GM20431 (cell line): ENCODE data around the gene GLE1.

Experiments
- in situ Hi-C: fragments of 300-500 bp; cut with MseI, MboI; formaldehyde crosslinking; loops from one replicate; pipeline ENCODE4 v1.15.0; 2020; ENCODE audit warnings: low sequenced_read_pairs; ENCODE audit not compliant: unreplicated experiment

The GLE1 gene, protein sequence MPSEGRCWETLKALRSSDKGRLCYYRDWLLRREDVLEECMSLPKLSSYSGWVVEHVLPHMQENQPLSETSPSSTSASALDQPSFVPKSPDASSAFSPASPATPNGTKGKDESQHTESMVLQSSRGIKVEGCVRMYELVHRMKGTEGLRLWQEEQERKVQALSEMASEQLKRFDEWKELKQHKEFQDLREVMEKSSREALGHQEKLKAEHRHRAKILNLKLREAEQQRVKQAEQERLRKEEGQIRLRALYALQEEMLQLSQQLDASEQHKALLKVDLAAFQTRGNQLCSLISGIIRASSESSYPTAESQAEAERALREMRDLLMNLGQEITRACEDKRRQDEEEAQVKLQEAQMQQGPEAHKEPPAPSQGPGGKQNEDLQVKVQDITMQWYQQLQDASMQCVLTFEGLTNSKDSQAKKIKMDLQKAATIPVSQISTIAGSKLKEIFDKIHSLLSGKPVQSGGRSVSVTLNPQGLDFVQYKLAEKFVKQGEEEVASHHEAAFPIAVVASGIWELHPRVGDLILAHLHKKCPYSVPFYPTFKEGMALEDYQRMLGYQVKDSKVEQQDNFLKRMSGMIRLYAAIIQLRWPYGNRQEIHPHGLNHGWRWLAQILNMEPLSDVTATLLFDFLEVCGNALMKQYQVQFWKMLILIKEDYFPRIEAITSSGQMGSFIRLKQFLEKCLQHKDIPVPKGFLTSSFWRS

DNA sequence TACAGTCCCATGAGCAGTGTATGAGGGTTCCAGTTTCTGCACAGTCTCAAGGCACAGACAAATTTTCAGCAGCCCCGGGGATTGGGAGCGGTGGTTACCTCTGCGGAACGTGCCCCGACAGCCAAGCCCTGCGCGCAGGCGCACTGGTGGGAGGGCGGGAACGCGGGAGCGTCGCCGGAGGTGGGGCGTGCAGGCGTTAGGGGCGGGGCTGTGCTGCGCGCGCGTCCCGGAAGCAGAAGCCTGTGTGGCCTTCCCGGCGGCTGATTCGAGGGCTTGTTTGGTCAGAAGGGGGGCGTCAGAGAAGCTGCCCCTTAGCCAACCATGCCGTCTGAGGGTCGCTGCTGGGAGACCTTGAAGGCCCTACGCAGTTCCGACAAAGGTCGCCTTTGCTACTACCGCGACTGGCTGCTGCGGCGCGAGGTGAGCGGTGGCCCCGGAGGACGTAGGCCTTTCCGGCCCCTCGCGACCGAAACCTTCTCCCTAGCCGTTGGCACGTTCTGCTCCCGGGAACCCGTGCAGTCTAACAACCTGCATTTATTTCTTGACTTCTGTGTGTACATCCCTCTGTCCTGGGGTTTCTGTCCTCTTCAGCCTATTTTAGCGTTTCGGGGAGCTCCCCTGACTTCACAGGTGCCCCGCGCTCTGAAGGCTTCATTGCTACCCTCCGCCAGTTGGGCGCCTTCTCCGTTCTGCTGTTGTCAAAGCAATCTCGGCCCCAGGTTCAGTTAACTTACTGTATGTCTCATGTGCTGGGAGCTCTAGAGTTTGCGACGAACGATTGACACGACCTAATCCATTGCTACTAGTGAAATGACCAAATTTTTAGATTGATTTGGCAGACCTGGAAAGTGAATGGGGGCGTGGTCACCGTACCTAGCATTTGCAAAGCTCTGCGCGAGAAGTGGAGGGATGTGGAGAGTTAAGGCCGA is at the start of gene GLE1:
Gene GLE1 (plus strand): TSS at position 235 of the 929 bp plus-strand sequence. CDS start 87 bp downstream, at position 322.
- in situ Hi-C loops: no loop called here

DNA sequence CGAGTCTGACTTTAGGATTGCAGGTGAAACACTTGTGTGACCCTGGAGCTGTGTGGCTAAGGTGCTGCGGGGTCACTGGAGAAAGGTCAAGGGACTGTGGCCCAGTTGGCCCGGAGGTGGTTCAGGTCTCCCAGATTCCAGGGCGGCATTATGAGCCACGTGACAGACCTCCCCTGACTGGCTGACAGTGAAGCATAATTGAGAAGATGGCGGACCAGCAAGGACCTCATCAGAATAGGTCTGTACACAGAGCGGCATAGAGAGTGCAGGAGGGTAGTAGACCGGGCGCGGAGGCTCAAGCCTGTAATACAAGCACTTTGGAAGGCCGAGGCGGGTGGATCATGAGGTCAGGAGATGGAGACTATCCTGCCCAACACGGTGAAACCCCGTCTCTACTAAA is 49.5 kb upstream of the GLE1 start:
- in situ Hi-C loops: no loop called here

DNA sequence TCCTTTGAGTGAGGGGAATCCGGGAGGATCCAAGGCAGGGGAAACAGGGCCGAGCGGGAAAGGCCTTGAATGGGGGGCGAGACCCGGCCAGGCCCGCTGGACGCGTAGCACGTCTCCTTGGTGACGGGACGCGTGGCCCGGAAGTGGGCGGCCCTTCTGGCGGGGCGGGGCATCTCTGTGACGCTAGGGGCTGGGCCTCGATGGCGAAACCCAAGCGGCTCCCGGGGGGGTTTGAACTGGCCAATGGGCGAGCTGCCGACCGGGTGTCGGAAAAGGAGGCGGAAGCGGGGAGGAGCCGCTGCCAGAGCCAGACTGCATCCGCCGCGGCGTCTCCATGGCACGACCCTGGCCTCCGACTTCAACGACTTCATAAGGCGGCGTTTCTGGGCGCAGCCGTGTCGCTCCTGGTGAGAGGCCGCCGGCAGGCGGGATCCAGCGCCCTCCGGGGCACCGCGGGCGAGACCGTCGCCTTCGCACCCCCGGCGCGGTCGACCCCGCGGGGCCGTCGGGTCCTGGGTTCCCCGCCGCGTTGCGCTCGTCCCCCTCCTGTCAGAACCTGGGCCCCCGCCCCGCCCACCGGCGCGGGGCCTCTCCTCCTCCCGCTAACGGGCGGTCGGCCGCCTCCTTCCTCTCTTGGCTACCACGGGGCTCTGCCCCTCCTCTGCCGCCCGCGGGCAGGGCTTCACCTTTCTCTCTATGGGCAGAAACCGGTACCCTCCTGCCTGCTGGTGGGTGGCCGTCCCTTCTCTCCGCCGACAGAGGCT is 48.5 kb upstream of the GLE1 start, which contains the start of gene ODF2:
Gene ODF2 (plus strand): TSS at position 158 of the 764 bp plus-strand sequence. CDS start 86 bp downstream, at position 244.
- in situ Hi-C loops: no loop called here

DNA sequence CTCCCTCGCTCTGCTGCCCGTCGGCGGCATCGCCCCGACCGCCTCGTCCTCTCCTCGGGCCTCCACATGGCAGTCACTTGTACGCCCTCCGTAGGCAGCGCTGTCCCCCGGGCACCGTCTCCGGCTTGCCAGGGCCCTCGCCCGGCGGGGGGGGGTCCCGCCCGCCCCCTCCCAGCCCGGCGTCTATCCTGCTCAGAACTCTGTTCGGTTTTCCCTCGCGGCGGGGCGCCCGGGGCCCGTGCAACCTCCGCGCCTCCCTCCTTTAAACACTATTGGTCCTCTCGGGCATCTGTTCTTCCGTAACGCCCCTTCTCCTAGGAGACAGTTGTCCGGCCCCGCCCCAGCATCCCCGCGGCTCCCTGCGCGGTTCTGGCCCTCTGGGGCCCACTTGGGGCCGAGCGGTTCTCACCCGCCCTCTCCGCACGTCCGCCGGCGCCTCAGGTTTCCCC is 47.9 kb upstream of the GLE1 start:
- in situ Hi-C loops: no loop called here

DNA sequence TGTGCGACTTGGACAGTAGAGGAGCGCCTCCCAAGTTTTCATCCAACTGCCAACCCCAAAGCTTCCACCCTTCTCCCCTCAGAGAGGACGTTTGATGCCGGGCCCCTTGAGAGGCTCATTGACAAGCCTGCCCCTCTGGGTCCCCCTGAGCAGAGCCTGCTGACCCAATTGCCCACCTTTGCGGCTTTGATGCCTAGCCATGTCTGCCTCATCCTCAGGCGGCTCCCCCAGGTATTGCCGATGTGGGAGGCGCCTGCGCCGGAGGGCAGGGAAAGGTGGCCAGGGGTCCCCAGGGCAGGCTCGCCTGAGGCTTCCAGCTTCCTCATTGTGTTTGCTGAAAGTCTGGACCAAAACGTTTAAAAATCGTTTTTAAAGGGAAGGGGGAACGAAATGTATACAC is 47.3 kb upstream of the GLE1 start:
- in situ Hi-C loops: no loop called here

DNA sequence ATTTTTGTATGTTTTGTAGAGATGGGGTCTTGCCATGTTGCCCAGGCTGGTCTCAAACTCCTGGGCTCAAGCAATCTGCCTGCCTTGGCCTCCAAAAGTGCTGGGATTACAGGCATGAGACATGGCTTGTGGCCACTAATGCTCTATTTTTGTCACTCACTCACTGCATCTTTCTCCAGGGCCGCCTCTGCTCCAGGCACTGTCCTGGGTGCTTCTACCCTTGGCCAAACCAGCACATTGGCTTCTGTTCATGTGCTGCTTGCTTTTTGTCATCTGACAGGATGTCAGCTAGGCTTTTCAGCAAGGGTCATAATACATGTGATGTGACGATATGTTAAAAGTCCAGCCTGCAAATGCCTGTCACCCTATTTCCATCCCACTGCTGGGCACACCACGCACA is 45.5 kb upstream of the GLE1 start:
- in situ Hi-C loops: no loop called here

DNA sequence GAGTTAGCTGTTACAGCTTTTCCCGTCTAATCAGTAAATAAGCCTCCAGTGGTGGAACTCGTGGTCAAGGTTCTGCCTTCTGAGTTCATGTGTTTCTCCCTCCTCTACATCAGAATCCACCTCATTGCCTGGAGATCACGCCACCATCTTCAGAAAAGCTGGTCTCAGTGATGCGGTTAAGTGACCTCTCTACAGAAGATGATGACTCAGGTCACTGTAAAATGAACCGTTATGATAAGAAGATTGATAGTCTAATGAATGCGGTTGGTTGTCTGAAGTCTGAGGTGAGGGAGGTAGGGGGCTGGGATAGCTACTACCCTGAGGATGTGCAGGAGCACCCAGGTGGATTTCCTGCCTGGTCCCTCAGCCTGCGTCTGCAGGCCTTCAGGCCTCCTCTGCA is 35.4 kb upstream of the GLE1 start:
- in situ Hi-C loops: no loop called here

DNA sequence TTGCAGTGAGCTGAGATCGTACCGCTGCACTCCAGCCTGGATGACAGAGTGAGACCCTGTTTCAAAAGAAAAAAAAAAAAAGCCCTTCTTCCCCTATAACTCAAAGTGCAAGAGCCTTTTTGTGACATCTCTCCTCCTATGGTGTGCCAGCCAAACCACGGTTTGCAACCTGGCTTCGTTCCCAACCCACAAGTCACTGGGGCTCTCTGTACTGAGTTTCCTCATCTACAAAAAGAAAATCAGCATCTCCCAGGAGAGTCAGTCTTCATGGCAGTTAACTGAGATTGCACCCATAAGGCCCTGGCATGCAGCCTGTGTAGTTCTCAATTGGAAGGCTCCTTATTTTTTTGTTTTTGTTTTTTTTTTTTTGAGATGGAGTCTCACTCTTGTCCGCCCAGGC is 34.0 kb upstream of the GLE1 start:
- in situ Hi-C loops: no loop called here

DNA sequence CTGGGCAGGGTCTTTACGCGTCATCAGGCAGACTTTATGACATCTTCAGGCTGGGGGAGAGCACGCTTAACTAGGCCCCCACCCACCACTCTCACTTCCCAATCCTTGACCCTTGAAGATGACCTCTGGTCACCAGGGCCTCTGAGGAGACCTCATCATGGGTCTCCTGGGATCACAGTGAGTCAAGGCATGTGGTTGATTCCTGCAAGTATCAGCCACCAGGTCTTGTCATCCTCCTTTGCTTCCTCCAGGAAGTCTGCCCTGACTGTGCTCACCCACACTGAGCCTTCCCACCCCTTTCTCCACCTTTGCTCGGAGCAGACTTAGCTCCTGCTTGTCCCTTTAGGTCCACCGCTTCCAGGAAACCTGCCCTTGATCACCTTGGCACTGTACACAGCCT is 31.4 kb upstream of the GLE1 start:
- in situ Hi-C loops: no loop called here

DNA sequence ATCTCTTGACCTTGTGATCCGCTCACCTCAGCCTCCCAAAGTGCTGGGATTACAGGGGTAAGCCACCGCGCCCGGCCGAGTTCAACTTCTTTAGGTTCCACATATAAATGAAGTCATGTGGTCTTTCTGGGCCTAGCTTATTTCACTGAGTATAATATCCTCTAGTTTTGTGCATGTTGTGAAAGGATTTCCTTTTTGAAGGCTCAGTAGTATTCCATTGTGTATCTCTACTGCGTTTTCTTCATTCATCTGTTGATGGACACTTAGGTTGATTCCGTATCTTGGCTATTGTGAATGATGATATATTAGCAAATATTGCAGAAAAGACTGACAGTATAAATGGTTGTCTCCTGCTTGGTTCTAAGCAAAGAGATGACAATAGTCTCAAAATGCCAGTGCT is 28.7 kb upstream of the GLE1 start:
- in situ Hi-C loops: no loop called here

DNA sequence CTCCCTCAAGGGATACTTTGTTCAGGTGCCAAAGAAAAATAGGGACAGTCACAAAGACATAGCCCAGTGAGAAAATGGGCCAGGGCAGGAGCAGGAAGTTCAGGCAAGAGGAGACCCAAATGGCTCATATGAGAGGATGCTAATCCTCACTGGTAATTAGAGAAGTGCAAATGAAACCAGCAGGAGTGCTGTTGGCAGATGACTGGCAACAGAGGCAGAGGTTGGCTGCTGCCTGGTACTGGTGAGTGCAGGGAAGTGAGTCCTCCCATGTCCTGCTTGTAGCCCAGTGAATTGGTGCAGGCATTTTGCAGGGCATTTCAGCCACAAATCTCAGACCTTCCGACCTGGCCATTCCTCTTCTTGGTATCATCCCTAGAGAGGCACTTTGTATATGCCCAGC is 25.3 kb upstream of the GLE1 start:
- in situ Hi-C loops: no loop called here

DNA sequence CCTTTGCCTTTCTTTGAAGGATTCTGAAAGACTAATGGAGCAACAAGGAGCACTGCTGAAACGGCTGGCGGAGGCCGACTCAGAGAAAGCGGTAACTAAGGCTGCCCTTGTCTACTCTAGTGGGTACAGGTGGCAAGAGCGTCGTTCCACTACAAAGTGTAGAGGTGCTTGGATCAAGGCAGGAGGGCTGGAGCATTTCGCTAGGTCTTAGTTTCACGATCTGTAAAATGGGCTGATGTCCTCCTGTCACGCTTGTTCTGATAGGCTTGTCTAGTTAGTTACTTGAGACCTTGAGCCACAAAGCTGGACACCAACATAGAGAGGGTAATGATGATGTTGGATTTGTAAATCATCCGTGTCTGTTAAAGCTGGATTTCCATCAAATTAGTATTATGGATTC is 23.0 kb upstream of the GLE1 start:
- in situ Hi-C loops: no loop called here

DNA sequence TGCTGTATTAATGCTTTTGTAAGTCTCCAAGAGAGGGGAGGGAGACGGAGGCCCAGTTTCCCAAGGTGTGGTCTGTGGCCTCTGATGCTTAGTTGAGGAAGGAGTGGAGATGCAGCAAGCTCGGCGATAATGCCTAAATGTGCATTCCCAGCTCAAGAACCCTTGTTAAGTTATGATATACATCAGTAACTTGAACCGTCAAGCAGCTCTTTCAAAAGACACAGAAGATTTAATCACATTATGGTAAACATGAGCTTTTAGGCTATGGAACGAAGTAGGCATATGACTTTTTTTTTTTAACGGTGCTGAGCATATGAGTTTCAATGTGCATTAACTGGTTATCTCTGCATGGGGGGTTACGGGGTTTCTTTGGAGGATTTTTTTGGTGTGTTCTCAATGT is 22.3 kb upstream of the GLE1 start:
- in situ Hi-C loops: no loop called here

DNA sequence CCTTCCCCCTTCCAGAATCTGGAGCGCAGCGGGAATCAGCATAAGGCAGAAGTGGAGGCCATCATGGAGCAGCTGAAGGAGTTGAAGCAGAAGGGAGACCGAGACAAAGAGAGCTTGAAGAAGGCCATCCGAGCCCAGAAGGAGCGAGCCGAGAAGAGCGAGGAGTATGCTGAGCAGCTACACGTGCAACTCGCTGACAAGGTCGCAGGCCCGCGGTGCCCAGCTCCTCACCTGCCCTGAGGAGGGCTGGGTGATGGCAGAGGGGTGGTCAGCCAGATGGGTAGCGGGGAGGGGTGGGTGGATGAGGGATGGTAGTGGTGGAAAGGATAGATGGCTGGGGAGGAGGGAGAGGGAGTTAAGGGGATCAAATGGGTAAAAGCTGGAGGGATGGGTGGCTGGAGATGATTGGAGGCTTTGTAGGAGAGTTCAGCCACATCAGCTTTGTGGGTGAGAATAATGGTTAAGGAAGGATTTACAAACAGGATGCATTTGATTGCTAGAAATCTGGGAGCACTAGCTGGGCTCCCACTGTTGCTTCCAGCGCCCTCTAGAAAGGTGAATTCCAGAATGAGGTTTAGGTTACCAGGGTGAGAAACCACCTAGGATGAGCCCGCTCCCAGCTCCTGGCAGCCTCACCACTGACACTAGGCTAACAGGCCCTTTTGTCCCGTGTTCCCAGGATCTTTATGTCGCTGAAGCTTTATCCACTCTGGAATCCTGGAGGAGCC is 19.7 kb upstream of the GLE1 start:
- in situ Hi-C loops: no loop called here

DNA sequence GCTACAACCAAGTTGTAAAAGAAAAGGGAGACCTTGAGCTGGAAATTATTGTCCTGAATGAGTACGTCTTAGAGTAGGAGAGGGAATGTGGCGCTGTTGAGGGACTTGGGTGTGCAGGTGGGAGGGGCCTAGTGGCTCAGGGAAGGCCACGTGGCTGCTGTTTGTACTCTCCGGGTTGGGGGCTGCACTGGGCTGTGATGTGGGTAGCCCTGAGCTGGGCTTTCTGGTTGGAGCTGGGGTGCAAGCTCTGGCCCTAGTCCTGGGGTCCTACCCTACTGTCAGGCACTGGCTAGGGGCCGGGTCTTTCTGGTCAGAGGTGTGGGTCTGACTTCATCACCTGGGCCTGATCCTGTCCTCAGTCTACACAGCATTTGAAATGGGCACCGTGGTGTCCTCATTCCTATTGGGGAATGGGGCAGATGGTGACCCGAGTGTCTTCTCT is 19.1 kb upstream of the GLE1 start:
- in situ Hi-C loops: no loop called here

DNA sequence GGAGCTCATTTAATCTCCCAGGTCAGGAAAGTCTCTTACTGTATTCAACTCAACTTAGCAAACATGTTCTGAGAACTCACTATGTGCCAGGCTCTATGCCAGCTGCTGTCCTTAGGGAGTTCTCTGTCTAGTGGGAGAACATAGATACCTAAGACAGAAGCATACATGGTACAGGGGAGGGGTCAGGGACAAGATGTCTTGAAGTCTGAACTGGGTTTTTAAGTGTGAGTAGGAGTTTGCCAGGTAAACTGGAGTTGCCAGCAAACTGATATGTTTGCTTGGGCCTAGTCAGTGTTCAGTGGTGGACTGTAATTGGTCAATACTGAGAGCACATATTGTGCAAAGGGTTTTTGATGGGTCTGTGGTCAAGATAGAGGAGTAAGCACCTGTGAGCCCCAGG is 18.3 kb upstream of the GLE1 start:
- in situ Hi-C loops: no loop called here

DNA sequence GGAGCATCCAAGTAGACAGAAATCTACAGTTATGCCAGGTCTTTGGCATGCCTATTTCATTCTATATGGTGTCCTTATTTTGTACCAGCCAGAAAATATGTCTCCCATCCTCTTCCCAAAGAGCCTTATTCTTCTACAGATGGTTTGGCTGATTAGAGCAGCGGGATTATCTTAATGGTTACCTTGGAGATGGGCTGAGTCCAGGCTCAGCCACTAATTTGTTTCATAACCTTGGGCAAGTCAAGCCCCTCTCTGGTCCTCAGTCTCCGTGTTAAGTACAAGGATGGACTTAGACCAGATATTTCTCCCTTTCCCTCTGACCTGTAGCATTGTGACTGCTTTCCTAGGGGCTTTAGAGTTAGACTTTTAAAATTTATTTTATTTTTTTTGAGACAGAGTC is 11.1 kb upstream of the GLE1 start:
- in situ Hi-C loops: no loop called here

DNA sequence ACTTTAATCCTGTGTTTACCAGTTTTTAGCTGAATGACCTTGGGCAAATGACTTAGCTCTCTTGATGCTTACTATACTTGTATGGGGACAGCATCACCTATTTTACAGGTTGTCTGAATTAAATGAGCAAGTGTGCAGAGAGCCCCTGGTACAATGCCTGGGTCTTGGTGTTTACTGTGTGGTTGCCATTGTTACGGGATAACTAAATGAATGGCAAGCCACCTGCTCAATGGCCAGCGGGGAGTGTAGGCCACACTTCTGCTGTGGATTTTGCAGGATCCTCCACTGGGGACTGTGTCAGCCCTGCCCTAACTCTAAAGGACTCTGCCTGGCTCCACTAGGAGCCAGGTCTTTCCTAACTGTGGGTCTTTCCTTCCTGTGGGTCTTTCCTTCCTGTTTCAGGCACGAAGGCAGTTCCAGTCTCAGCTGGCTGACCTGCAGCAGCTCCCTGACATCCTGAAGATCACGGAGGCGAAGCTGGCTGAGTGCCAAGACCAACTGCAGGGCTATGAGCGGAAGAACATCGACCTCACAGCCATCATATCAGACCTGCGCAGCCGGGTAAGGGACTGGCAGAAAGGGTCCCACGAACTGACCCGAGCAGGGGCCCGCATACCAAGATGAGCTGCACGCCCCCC is 10.3 kb upstream of the GLE1 start:
- in situ Hi-C loops: no loop called here

DNA sequence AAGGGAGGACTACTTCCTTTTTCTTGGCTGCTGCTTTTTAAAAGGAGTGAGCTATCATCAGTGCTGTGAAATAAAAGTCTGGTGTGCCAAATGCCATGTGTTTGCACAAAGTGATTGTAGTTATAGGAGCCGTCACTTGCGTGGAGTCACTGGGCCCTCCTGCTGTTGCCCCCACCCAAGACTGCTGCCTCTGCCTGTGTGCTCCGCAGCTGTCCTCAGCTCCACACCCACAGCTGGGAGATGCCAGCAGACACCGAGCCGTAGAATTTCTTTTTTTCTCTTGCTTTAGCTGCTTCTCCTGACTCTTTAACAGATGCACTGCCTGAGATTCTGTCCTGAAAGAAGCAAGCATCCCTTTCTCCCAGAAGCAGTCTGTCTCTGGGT is 9.8 kb upstream of the GLE1 start:
- in situ Hi-C loops: no loop called here
